RWPE2 (cell line): ENCODE data around the gene DEFB108B.
"Not testable (repeated sequence)": the region's sequence is repeated elsewhere in the genome, so short reads cannot be mapped to it uniquely, and the experiment has no call there.

Source experiments
- ATAC-seq: fragments of 200-7000 bp; cut with Tn5 transposase; 3 replicates; pipeline ENCODE4 v1.9.1; 2021; ENCODE audit warnings: low read depth
- DNase-seq: peaks from one replicate; pipeline ENCODE4 v3.0.0-alpha.2; 2020; ENCODE audit warnings: low spot score
- H3K27ac ChIP-seq: fragments of 450-650 bp; 2 replicates; pipeline ENCODE4 v1.5.1; 2017; ENCODE audit warnings: mild to moderate bottlenecking; ENCODE audit not compliant: poor library complexity, severe bottlenecking
- H3K27me3 ChIP-seq: fragments of 250-450 bp; sonication (Bioruptor Pico); 2 replicates; pipeline ENCODE4 v1.5.1; 2021; ENCODE audit warnings: mild to moderate bottlenecking, moderate library complexity; ENCODE audit not compliant: insufficient read depth, poor library complexity, severe bottlenecking
- H3K36me3 ChIP-seq: fragments of 250-450 bp; sonication (Bioruptor Pico); 2 replicates; pipeline ENCODE4 v1.5.1; 2020; ENCODE audit warnings: low read depth, mild to moderate bottlenecking, moderate library complexity
- H3K4me1 ChIP-seq: fragments of 250-450 bp; sonication (Bioruptor Pico); 2 replicates; pipeline ENCODE4 v1.5.1; 2021; ENCODE audit warnings: mild to moderate bottlenecking, moderate library complexity; ENCODE audit not compliant: insufficient read depth, poor library complexity, severe bottlenecking
- H3K4me3 ChIP-seq: fragments of 250-450 bp; sonication (Bioruptor Pico); 2 replicates; pipeline ENCODE4 v1.5.1; 2021; ENCODE audit warnings: mild to moderate bottlenecking, moderate library complexity; ENCODE audit not compliant: severe bottlenecking
- H3K9me3 ChIP-seq: fragments of 250-450 bp; sonication (Bioruptor Pico); 2 replicates; pipeline ENCODE4 v1.5.1; 2021; ENCODE audit warnings: mild to moderate bottlenecking, moderate library complexity; ENCODE audit not compliant: severe bottlenecking
- CTCF ChIP-seq: fragments of 450-650 bp; IDR thresholded peaks from one replicate; pipeline ENCODE4 v1.5.1; 2017; ENCODE audit warnings: mild to moderate bottlenecking, moderate library complexity; ENCODE audit not compliant: poor library complexity, severe bottlenecking

The DEFB108B gene

GRCh38 chr11:71804158-71804947, 28.6 kb upstream of the DEFB108B start:
- H3K4me3 ChIP-seq, H3K9me3 ChIP-seq, ATAC-seq, H3K27me3 ChIP-seq, H3K4me1 ChIP-seq, H3K27ac ChIP-seq, DNase-seq, H3K36me3 ChIP-seq: not testable (repeated sequence)

- not testable (repeated sequence) for DNase-seq, ATAC-seq, H3K4me3 ChIP-seq, H3K27me3 ChIP-seq, H3K27ac ChIP-seq, H3K4me1 ChIP-seq, H3K9me3 ChIP-seq, H3K36me3 ChIP-seq
Measured at GRCh38 chr11:71812529-71812928, 20.5 kb upstream of the DEFB108B start.

- not testable (repeated sequence) for H3K27me3 ChIP-seq, H3K9me3 ChIP-seq, H3K36me3 ChIP-seq, H3K4me1 ChIP-seq, H3K27ac ChIP-seq
- ATAC-seq (peak; percentile 48; the same call in 1 of the 3 replicates), DNase-seq (peak; percentile 77)
- peak; percentile 76 for TF ChIP-seq CTCF
- H3K4me3 ChIP-seq: peak overlapping the region; percentile 41
Measured at GRCh38 chr11:71813481-71814355, 19.3 kb upstream of the DEFB108B start.

GRCh38 chr11:71821539-71821938, 11.5 kb upstream of the DEFB108B start:
- ATAC-seq, H3K4me1 ChIP-seq, H3K4me3 ChIP-seq, DNase-seq, H3K36me3 ChIP-seq, H3K27ac ChIP-seq, H3K9me3 ChIP-seq, H3K27me3 ChIP-seq: not testable (repeated sequence)

GRCh38 chr11:71829247-71829646, 3.8 kb upstream of the DEFB108B start:
- not testable (repeated sequence) for H3K9me3 ChIP-seq, ATAC-seq

DNA sequence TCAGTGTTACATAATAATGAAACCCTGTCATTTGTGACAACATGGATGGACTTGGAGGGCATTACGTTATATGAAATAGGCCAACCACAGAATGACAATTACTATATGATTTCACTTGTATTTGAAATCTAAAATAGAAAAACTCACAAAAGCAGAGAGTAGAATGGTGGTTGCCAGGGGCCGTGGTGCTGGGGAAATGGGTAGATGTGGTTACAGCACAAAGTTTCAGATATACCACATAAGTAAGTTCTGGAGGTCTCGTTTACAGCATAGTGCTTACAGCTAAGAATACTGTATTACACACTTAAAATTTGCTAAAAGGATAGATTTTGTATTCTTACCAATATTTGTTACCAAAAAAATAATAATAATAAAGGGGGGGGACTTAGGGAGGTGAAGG, 3.3 kb upstream of the DEFB108B start:
- H3K36me3 ChIP-seq, H3K27ac ChIP-seq, H3K4me3 ChIP-seq, ATAC-seq, H3K9me3 ChIP-seq, H3K4me1 ChIP-seq, DNase-seq, H3K27me3 ChIP-seq: not testable (repeated sequence)

More at GRCh38 chr11:71829247-71829646, 3.8 kb upstream of the DEFB108B start:
- not testable (repeated sequence) for H3K36me3 ChIP-seq, DNase-seq, H3K27me3 ChIP-seq, H3K4me3 ChIP-seq, H3K27ac ChIP-seq, H3K4me1 ChIP-seq

- DNase-seq, H3K27ac ChIP-seq, H3K4me3 ChIP-seq, H3K36me3 ChIP-seq, H3K9me3 ChIP-seq, ATAC-seq, H3K4me1 ChIP-seq, H3K27me3 ChIP-seq: not testable (repeated sequence)
Measured at GRCh38 chr11:71842720-71843119, 9.7 kb downstream of the DEFB108B start.

DNA sequence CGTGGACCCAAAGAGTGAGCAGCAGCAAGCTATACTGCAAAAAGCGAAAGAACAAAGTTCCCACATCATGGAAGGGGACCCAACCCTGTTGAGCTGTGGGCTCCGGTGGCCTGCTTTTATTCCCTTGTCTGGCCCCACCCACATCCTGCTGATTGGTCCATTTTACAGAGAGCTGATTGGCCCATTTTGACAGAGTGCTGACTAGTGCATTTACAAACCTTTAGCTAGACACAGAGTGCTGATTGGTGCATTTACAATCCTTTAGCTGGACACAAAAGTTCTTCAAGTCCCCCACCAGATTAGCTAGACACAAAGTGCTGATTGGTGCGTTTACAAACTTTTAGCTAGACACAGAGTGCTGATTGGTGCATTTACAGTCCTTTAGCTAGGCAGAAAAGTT, 10.4 kb downstream of the DEFB108B start:
- not testable (repeated sequence) for DNase-seq, H3K27me3 ChIP-seq, H3K36me3 ChIP-seq, H3K27ac ChIP-seq, H3K4me1 ChIP-seq, H3K4me3 ChIP-seq, H3K9me3 ChIP-seq, ATAC-seq
